ENCODE data around the gene MPZL2. TPM values are rescaled to one million over a fixed set of nuclear protein-coding genes. Genes with fewer than 3 reads are reported as not detected.

MPZL2 gene
- total and polyA plus RNA-seq, 9 of the 15 experiments (the other 6 are each of a cell fraction or from before 2014, with no cell fraction given), result 0.09 to 0.28 (median 0.18) TPM; not detected in 2

DNA sequence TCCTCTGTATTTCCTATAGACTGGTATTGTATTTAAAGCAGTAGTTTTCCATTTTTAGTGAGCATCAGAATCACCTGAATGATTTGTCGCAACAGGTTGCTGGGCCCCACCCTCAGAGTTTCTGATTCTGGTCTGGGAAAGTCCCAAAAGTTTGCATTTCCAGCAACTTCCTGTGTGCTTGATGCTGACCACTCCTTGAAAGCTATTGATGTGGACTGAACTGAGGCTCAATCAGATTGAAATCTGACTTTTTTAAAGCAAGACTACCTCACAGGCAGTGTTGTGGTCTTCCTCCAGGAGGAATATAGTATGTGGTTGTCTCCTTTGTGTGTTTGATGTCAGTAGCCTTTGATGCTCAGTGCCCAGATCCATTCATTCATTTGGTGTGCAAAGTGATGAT is 17.2 kb upstream of the MPZL2 start (continued):
- TF ChIP-seq, protein P1, sequence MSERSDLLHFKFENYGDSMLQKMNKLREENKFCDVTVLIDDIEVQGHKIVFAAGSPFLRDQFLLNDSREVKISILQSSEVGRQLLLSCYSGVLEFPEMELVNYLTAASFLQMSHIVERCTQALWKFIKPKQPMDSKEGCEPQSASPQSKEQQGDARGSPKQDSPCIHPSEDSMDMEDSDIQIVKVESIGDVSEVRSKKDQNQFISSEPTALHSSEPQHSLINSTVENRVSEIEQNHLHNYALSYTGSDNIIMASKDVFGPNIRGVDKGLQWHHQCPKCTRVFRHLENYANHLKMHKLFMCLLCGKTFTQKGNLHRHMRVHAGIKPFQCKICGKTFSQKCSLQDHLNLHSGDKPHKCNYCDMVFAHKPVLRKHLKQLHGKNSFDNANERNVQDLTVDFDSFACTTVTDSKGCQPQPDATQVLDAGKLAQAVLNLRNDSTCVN (CRISPR knock-in tag; IDR thresholded peaks at IDR 0.05), result no peak
- TF ChIP-seq MAZ (CRISPR knock-in tag; conservative IDR thresholded peaks at IDR 0.05 in 1 of 2, IDR thresholded peaks at IDR 0.05 in 1 of 2) (no peak), GTF2F1 (IDR thresholded peaks at IDR 0.05; ENCODE audit: low read depth, low read length) (no peak), FOXJ2 (tag; IDR thresholded peaks at IDR 0.05) (no peak), ZNF384 (IDR thresholded peaks at IDR 0.05; ENCODE audit: low read depth, low read length) (no peak)
- TF ChIP-seq, protein P2, sequence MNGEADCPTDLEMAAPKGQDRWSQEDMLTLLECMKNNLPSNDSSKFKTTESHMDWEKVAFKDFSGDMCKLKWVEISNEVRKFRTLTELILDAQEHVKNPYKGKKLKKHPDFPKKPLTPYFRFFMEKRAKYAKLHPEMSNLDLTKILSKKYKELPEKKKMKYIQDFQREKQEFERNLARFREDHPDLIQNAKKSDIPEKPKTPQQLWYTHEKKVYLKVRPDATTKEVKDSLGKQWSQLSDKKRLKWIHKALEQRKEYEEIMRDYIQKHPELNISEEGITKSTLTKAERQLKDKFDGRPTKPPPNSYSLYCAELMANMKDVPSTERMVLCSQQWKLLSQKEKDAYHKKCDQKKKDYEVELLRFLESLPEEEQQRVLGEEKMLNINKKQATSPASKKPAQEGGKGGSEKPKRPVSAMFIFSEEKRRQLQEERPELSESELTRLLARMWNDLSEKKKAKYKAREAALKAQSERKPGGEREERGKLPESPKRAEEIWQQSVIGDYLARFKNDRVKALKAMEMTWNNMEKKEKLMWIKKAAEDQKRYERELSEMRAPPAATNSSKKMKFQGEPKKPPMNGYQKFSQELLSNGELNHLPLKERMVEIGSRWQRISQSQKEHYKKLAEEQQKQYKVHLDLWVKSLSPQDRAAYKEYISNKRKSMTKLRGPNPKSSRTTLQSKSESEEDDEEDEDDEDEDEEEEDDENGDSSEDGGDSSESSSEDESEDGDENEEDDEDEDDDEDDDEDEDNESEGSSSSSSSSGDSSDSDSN (IDR thresholded peaks at IDR 0.05; ENCODE audit: borderline replicate concordance in 1 of 2, low read depth in 2 of 2, low read length in 2 of 2), result no peak

DNA sequence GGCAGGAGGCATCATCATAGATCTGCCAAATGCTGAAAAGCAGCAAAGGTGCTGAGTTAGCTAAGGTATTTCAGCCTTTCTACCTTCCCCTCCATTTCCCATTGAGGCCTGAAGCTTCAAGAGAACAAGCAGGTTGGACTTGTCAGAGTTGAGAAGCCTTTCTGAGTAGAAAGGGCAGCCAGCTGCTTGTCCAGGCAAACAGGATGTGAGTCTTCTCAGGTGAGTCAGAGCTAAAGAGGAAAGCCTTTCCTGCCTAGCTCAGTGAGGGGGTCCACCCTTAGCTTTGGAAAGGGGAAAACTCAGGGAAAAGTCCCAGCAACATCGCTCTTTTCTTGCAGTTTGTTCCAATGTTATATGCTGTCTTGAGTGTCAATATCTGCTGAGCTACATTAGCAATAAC is 13.2 kb upstream of the MPZL2 start:
- H3K9me1 ChIP-seq (ENCODE audit: control insufficient read depth, insufficient read depth, low read length), result no peaks in the 10 kb centered on the region
- H3K27ac ChIP-seq (ENCODE audit: extremely low read depth, low read depth, low read length), result no peak overlapping the region
- intact Hi-C loops (cut with micrococcal nuclease), result no loop called here
- no peaks in the 10 kb centered on the region for H3K9me3 ChIP-seq (replicated peaks; ENCODE audit: control insufficient read depth, insufficient read depth, low read depth, low read length)
- H2AFZ ChIP-seq (ENCODE audit: low read depth, low read length), result no peak overlapping the region
- H3K4me3 ChIP-seq, result no peak overlapping the region
- CTCF ChIA-PET (ENCODE audit: low intra/inter-chr PET ratio), result no interaction called here
- FAIRE-seq (no peak), DNase-seq (ENCODE audit: extremely low read depth in 1 of 4, low spot score in 3 of 4) (no peak), ATAC-seq (no peak)
- no peaks in the 10 kb centered on the region for H4K20me1 ChIP-seq (replicated peaks; ENCODE audit: control insufficient read depth, insufficient read depth, low read length)
- no TSS peak for BruUV-seq (replicated peaks)
- no peak overlapping the region for H3K4me2 ChIP-seq (ENCODE audit: insufficient read depth, low read length)
- no peaks in the 10 kb centered on the region; a peak in 1 of 5 replicates for H3K4me1 ChIP-seq (replicated peaks in 1 of 2; ENCODE audit: control insufficient read depth in 2 of 2, insufficient read depth in 2 of 2, low read length in 2 of 2)
- no peaks in the 10 kb centered on the region for H3K36me3 ChIP-seq (ENCODE audit: control insufficient read depth, insufficient read depth, low read length)
- H3K27me3 ChIP-seq (ENCODE audit: control insufficient read depth in 2 of 2, insufficient read depth in 2 of 2, low read length in 2 of 2), result peaks cover 5 to 13% of the 10 kb centered on the region in 2 experiments; a peak in 4 of 5 replicates
- in situ Hi-C loops (cut with MboI), result no loop called here
- no peaks in the 10 kb centered on the region for H3K79me2 ChIP-seq (ENCODE audit: control insufficient read depth, insufficient read depth, low read length)
- 0% methylated on average over 1 of the region's 1 CpG for WGBS (ENCODE audit: insufficient coverage, low coverage, missing lambda C conversion rate)
- H3K9ac ChIP-seq (ENCODE audit: insufficient read depth in 1 of 2, low read depth in 2 of 2, low read length in 2 of 2), result no peak overlapping the region
- POLR2A ChIA-PET, result no interaction called here
- TF ChIP-seq RAD51 (IDR thresholded peaks at IDR 0.05; ENCODE audit: borderline replicate concordance, low read depth), result no peak
- TF ChIP-seq SLC30A9 (CRISPR knock-in tag; IDR thresholded peaks at IDR 0.05), result no peak
- TF ChIP-seq ZNF77 (CRISPR knock-in tag; IDR thresholded peaks at IDR 0.05), result no peak
- no peak for TF ChIP-seq CBX8 (IDR thresholded peaks at IDR 0.05; ENCODE audit: borderline replicate concordance, extremely low read depth, low read depth, low read length, poor library complexity, severe bottlenecking)
- TF ChIP-seq, protein P3, sequence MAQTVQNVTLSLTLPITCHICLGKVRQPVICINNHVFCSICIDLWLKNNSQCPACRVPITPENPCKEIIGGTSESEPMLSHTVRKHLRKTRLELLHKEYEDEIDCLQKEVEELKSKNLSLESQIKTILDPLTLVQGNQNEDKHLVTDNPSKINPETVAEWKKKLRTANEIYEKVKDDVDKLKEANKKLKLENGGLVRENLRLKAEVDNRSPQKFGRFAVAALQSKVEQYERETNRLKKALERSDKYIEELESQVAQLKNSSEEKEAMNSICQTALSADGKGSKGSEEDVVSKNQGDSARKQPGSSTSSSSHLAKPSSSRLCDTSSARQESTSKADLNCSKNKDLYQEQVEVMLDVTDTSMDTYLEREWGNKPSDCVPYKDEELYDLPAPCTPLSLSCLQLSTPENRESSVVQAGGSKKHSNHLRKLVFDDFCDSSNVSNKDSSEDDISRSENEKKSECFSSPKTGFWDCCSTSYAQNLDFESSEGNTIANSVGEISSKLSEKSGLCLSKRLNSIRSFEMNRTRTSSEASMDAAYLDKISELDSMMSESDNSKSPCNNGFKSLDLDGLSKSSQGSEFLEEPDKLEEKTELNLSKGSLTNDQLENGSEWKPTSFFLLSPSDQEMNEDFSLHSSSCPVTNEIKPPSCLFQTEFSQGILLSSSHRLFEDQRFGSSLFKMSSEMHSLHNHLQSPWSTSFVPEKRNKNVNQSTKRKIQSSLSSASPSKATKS (CRISPR knock-in tag; IDR thresholded peaks at IDR 0.05), result no peak
- TF ChIP-seq ZNF696 (CRISPR knock-in tag; conservative IDR thresholded peaks at IDR 0.05), result no peak
- no peak for TF ChIP-seq MYBL2 (IDR thresholded peaks at IDR 0.05; ENCODE audit: low read depth)
- TF ChIP-seq MYBL2 (CRISPR knock-in tag; IDR thresholded peaks at IDR 0.05; ENCODE audit: borderline replicate concordance), result no peak
- no peak for TF ChIP-seq ZNF133 (CRISPR knock-in tag; IDR thresholded peaks at IDR 0.05)
- TF ChIP-seq ZBTB1 (CRISPR knock-in tag; IDR thresholded peaks at IDR 0.05; ENCODE audit: borderline replicate concordance, low read depth), result no peak
- TF ChIP-seq PHTF2 (CRISPR knock-in tag; IDR thresholded peaks at IDR 0.05), result no peak

Measured in K562 (cell line).